Activated T-cell treated with anti-CD3 and anti-CD28 coated beads, Interleukin-2, amount 50 U/mL, for 72 hours (primary cell): Measurements from ENCODE around the gene BCL2L12. TPM values are rescaled to one million over a fixed set of nuclear protein-coding genes. Genes with fewer than 3 reads are reported as not detected.

Experiments
- ATAC-seq, 2 donors: fragments of 150-1000 bp; cut with Tn5 transposase; replicated peaks in 1 of 2; 2 replicates each; pipeline ENCODE4 v1.10.0; 2021; ENCODE audit warnings: moderate library complexity in 2 of 2, mild to moderate bottlenecking in 1 of 2
- DNase-seq, 2 donors: peaks; one replicate each; pipeline ENCODE4 v3.0.0; 2021 to 2022; ENCODE audit warnings: mixed read lengths in 1 of 2
- H3K27ac Mint-ChIP-seq: one replicate; pipeline ENCODE4 v1.8.0; 2022; ENCODE audit warnings: mild to moderate bottlenecking, moderate library complexity, mixed read lengths
- H3K27me3 Mint-ChIP-seq: one replicate; pipeline ENCODE4 v1.8.0; 2022; ENCODE audit warnings: low read depth, mixed read lengths
- H3K36me3 Mint-ChIP-seq, 2 donors: one replicate each; pipeline ENCODE4 v1.8.0; 2022; ENCODE audit warnings: mixed read lengths in 2 of 2, mild to moderate bottlenecking in 1 of 2; ENCODE audit not compliant: insufficient read depth in 2 of 2
- H3K4me1 Mint-ChIP-seq: one replicate; pipeline ENCODE4 v1.8.0; 2022; ENCODE audit warnings: low read depth, mixed read lengths
- H3K4me3 Mint-ChIP-seq, 2 donors: one replicate each; pipeline ENCODE4 v1.8.0; 2022; ENCODE audit warnings: mild to moderate bottlenecking in 2 of 2, mixed read lengths in 2 of 2, moderate library complexity in 2 of 2
- H3K9me3 Mint-ChIP-seq, 2 donors: one replicate each; pipeline ENCODE4 v1.8.0; 2022; ENCODE audit warnings: mixed read lengths in 2 of 2
- total RNA-seq, 2 donors: library from RNA; stranded (reverse); gene quantifications; one replicate each; pipeline ENCODE4 v1.2.3, GENCODE V29; 2022

BCL2L12 gene
- total RNA-seq, 2 donors from 2014 or later: 80.3 to 82.6 TPM

GRCh38 chr19:49687150-49687549 lies 21.4 kb downstream of the BCL2L12 start:
- Mint-ChIP-seq H3K27me3 (peaks cover 13% of the 10 kb centered on the region), H3K27ac (no peak overlapping the region), H3K4me1 (peaks cover 30% of the 10 kb centered on the region), H3K4me3 (no peak overlapping the region), H3K9me3 (no peaks in the 10 kb centered on the region), H3K36me3 (peaks cover 14 to 26% of the 10 kb centered on the region in 2 donors)
- no peak for ATAC-seq
- no peak for DNase-seq

- DNase-seq (no peak), ATAC-seq (no peak)
- Mint-ChIP-seq H3K27ac (no peak overlapping the region), H3K36me3 (peaks cover 11 to 22% of the 10 kb centered on the region in 2 donors), H3K9me3 (no peaks in the 10 kb centered on the region), H3K4me3 (no peak overlapping the region), H3K27me3 (peaks cover 13% of the 10 kb centered on the region), H3K4me1 (peaks cover 28% of the 10 kb centered on the region)
Observed at GRCh38 chr19:49687566-49688316, 22.0 kb downstream of the BCL2L12 start.

GRCh38 chr19:49688531-49689132 lies 22.9 kb downstream of the BCL2L12 start:
- DNase-seq: no peak
- Mint-ChIP-seq H3K27ac (no peak overlapping the region), H3K36me3 (peaks cover 11 to 19% of the 10 kb centered on the region in 2 donors), H3K4me3 (no peak overlapping the region), H3K4me1 (peaks cover 28% of the 10 kb centered on the region), H3K27me3 (peaks cover 13% of the 10 kb centered on the region), H3K9me3 (no peaks in the 10 kb centered on the region)
- ATAC-seq: no peak

- peak; percentile 32 to 35 for ATAC-seq
- H3K27ac Mint-ChIP-seq: no peak within 1 kb of the TSS
- H3K27me3 Mint-ChIP-seq: peaks cover 13% of the 10 kb centered on the region
- peaks cover 5 to 13% of the 10 kb centered on the region in 2 donors for H3K36me3 Mint-ChIP-seq
- H3K4me3 Mint-ChIP-seq: peak within 1 kb of the TSS; percentile 84 to 93
- peaks cover 28% of the 10 kb centered on the region for H3K4me1 Mint-ChIP-seq
- no peaks in the 10 kb centered on the region for H3K9me3 Mint-ChIP-seq
- DNase-seq: peak; percentile 42 to 54
Observed at GRCh38 chr19:49689133-49690078, 23.7 kb downstream of the BCL2L12 start, which contains the start of gene ADM5. ADM5 (plus strand) TSS chr19:49689594; CDS start chr19:49689838, 244 bp downstream.

- DNase-seq: no peak
- Mint-ChIP-seq H3K4me3 (peak overlapping the region; percentile 84 to 93), H3K9me3 (no peaks in the 10 kb centered on the region), H3K27ac (no peak overlapping the region), H3K4me1 (peaks cover 28% of the 10 kb centered on the region), H3K27me3 (peaks cover 13% of the 10 kb centered on the region), H3K36me3 (peaks cover 5 to 11% of the 10 kb centered on the region in 2 donors)
- ATAC-seq: no peak
Observed at GRCh38 chr19:49690079-49690655, 24.4 kb downstream of the BCL2L12 start.

- Mint-ChIP-seq H3K27ac (peak within 1 kb of the TSS; percentile 58), H3K4me3 (peak within 1 kb of the TSS; percentile 84 to 93), H3K4me1 (peaks cover 28% of the 10 kb centered on the region), H3K9me3 (no peaks in the 10 kb centered on the region), H3K36me3 (peaks cover 5 to 6% of the 10 kb centered on the region in 2 donors), H3K27me3 (peaks cover 13% of the 10 kb centered on the region)
- DNase-seq (peak; percentile 52 to 61), ATAC-seq (peak; percentile 52 to 70)
Observed at GRCh38 chr19:49690656-49691242, 25.0 kb downstream of the BCL2L12 start, which contains the start of gene CPT1C. CPT1C (plus strand) TSS chr19:49691116; CDS start chr19:49692253, 1,137 bp downstream.

- peak overlapping the region; percentile 84 to 93 for H3K4me3 Mint-ChIP-seq
- H3K36me3 Mint-ChIP-seq: peaks cover 5 to 6% of the 10 kb centered on the region in 2 donors
- no peak overlapping the region for H3K27ac Mint-ChIP-seq
- ATAC-seq (peak in 1 of 2 donors; percentile 43), DNase-seq (no peak)
- H3K27me3 Mint-ChIP-seq: peaks cover 13% of the 10 kb centered on the region
- H3K4me1 Mint-ChIP-seq: peaks cover 28% of the 10 kb centered on the region
- H3K9me3 Mint-ChIP-seq: no peaks in the 10 kb centered on the region
Observed at GRCh38 chr19:49691243-49692146, 25.8 kb downstream of the BCL2L12 start.

GRCh38 chr19:49692147-49692506 lies 26.4 kb downstream of the BCL2L12 start:
- Mint-ChIP-seq H3K27ac (no peak overlapping the region), H3K9me3 (no peaks in the 10 kb centered on the region), H3K4me1 (peaks cover 28% of the 10 kb centered on the region), H3K27me3 (peaks cover 13% of the 10 kb centered on the region), H3K4me3 (no peak overlapping the region), H3K36me3 (peaks cover 5 to 6% of the 10 kb centered on the region in 2 donors)
- ATAC-seq: no peak
- no peak for DNase-seq

- H3K4me1 Mint-ChIP-seq: peaks cover 4% of the 10 kb centered on the region
- H3K4me3 Mint-ChIP-seq: no peak overlapping the region
- peaks cover 4% of the 10 kb centered on the region for H3K27me3 Mint-ChIP-seq
- no peak for DNase-seq
- ATAC-seq: no peak
- H3K27ac Mint-ChIP-seq: no peak overlapping the region
- no peaks in the 10 kb centered on the region for H3K9me3 Mint-ChIP-seq
- H3K36me3 Mint-ChIP-seq: no peaks in the 10 kb centered on the region
Observed at GRCh38 chr19:49696115-49696514, 30.4 kb downstream of the BCL2L12 start.

- Mint-ChIP-seq H3K4me3 (no peak overlapping the region), H3K9me3 (no peaks in the 10 kb centered on the region), H3K4me1 (no peaks in the 10 kb centered on the region), H3K36me3 (no peaks in the 10 kb centered on the region), H3K27ac (no peak overlapping the region), H3K27me3 (no peaks in the 10 kb centered on the region)
- no peak for DNase-seq
- ATAC-seq: no peak
Observed at GRCh38 chr19:49696865-49697264, 31.1 kb downstream of the BCL2L12 start.

- Mint-ChIP-seq H3K9me3 (no peaks in the 10 kb centered on the region), H3K4me3 (no peak overlapping the region), H3K27ac (no peak overlapping the region), H3K4me1 (no peaks in the 10 kb centered on the region), H3K27me3 (no peaks in the 10 kb centered on the region), H3K36me3 (no peaks in the 10 kb centered on the region)
- ATAC-seq (no peak), DNase-seq (no peak)
Observed at GRCh38 chr19:49699364-49699763, 33.6 kb downstream of the BCL2L12 start.
